ENCODE results near the gene MOCS1. TPM values are rescaled to one million over a fixed set of nuclear protein-coding genes. Genes with fewer than 3 reads are reported as not detected.

Gene MOCS1
- total RNA-seq, 4 donors from 2014 or later, result 24.0 to 33.0 (median 29.3) TPM

DNA sequence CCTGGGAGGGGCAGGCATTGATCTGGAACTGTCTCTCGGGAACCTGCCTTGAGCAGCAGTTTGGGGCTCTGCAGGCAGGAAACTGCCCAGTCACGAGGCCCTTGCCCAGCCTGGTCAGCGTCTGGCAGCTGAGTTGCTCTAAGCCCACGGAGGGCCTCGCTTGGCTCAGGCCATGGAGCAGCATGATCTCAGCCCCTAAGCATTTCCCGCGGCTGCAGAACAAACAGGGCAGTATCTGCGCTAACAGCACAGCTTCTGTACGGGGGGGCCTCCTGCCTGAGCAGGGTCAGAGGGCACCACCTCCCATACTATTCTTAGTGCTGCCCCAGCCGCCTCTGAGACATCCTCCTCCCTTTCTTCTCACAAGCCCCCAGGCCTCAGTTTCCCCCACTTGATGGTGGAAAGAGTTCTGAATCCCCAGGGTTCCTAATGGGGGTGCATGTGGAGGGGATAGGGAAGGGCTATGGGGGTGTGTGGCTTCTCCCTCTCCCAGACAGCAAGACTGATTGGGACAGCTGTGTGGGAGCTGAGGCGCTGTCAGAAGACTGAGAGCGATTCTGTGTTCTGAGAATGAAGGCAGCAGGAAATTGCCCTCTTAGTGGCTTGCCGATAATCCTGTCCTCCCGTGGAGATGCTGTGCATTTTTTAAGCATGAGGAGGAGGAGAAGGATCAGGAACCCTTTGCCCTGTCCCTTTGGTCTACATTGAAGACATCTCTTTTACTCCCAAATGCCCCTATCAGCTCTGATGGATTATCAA lies 46.4 kb downstream of the MOCS1 start:
- Histone ChIP-seq H3K4me3 (no peak overlapping the region), H3K4me1 (peaks cover 0 to 93% (median 16%) of the 10 kb centered on the region in 3 donors), H3K9me3 (no peaks in the 10 kb centered on the region), H3K36me3 (peaks cover 0 to 68% of the 10 kb centered on the region in 2 donors), H3K27ac (peak overlapping the region; percentile 27 to 88 (median 84)), H3K27me3 (no peaks in the 10 kb centered on the region)
- WGBS, 2 donors (ENCODE audit: low coverage in 1 of 2), result 60% methylated on average over 1 to 6 of the region's 14 CpGs
- ATAC-seq, result peak; percentile 91
- TF ChIP-seq POLR2A (IDR thresholded peaks at IDR 0.05), result no peak
- no peak for TF ChIP-seq EP300 (IDR thresholded peaks at IDR 0.05)
- peak; percentile 86 for TF ChIP-seq POLR2AphosphoS5 (IDR thresholded peaks at IDR 0.05)
- TF ChIP-seq CTCF (IDR thresholded peaks at IDR 0.05), result no peak

- peaks cover 0 to 94% (median 22%) of the 10 kb centered on the region in 3 donors for H3K4me1 ChIP-seq
- no peak for TF ChIP-seq EP300 (IDR thresholded peaks at IDR 0.05)
- TF ChIP-seq POLR2AphosphoS5 (IDR thresholded peaks at IDR 0.05), result no peak
- no peak for TF ChIP-seq CTCF (IDR thresholded peaks at IDR 0.05)
- TF ChIP-seq POLR2A (IDR thresholded peaks at IDR 0.05), result no peak
- no peak overlapping the region for H3K4me3 ChIP-seq
- WGBS, 2 donors (ENCODE audit: low coverage in 1 of 2), result 0 to 75% methylated on average over 1 to 2 of the region's 2 CpGs
- H3K9me3 ChIP-seq, result no peaks in the 10 kb centered on the region
- H3K36me3 ChIP-seq, result peaks cover 0 to 58% of the 10 kb centered on the region in 2 donors
- H3K27ac ChIP-seq, result peak overlapping the region; percentile 27 to 88 (median 84)
- H3K27me3 ChIP-seq, result no peaks in the 10 kb centered on the region
- ATAC-seq, result no peak
These were observed 47.4 kb downstream of the MOCS1 start for GRCh38 chr6:39886871-39887270.

- Histone ChIP-seq H3K4me3 (no peak overlapping the region), H3K27me3 (no peaks in the 10 kb centered on the region), H3K4me1 (peaks cover 2 to 94% (median 27%) of the 10 kb centered on the region in 3 donors), H3K36me3 (peaks cover 0 to 52% of the 10 kb centered on the region in 2 donors), H3K27ac (peak overlapping the region in 3 of 4 donors; percentile 83 to 88 (median 85)), H3K9me3 (no peaks in the 10 kb centered on the region)
- TF ChIP-seq EP300 (IDR thresholded peaks at IDR 0.05), result no peak
- no peak for TF ChIP-seq POLR2AphosphoS5 (IDR thresholded peaks at IDR 0.05)
- no peak for TF ChIP-seq CTCF (IDR thresholded peaks at IDR 0.05)
- no peak for TF ChIP-seq POLR2A (IDR thresholded peaks at IDR 0.05)
- 83 to 90% methylated on average over 2 to 3 of the region's 7 CpGs for WGBS, 2 donors (ENCODE audit: low coverage in 1 of 2)
- no peak for ATAC-seq
These were observed 48.6 kb downstream of the MOCS1 start for GRCh38 chr6:39885691-39886090.

DNA sequence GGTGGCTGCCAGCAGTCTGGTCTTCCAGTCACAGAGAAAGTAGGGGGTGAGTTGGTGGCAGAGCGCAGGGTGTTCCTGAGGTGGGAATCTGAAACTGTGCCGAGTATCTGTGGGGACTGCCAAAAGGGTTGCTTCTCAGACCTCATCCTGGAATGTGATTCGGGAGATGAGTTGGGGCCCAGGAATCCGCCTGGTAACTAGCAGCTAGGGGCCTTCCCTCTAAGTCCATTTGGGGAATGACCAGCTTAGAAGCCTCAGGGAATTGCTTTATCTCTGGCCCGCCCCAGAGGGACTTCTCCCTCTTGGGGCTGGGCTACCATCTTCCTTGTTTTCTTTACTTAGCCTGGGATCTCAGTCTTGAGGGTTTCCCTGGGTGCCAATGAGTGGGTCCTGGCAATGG lies 49.6 kb downstream of the MOCS1 start:
- peaks cover 2 to 93% (median 27%) of the 10 kb centered on the region in 3 donors for H3K4me1 ChIP-seq
- H3K9me3 ChIP-seq, result no peaks in the 10 kb centered on the region
- 20 to 75% methylated on average over 1 of the region's 5 CpGs for WGBS, 2 donors (ENCODE audit: low coverage in 1 of 2)
- H3K4me3 ChIP-seq, result no peak overlapping the region
- ATAC-seq, result no peak
- H3K27ac ChIP-seq, result peak overlapping the region; percentile 8 to 88 (median 84)
- no peaks in the 10 kb centered on the region for H3K27me3 ChIP-seq
- TF ChIP-seq CTCF (IDR thresholded peaks at IDR 0.05) (no peak), POLR2A (IDR thresholded peaks at IDR 0.05) (no peak), EP300 (IDR thresholded peaks at IDR 0.05) (no peak), POLR2AphosphoS5 (IDR thresholded peaks at IDR 0.05) (no peak)
- H3K36me3 ChIP-seq, result peaks cover 0 to 54% of the 10 kb centered on the region in 2 donors

DNA sequence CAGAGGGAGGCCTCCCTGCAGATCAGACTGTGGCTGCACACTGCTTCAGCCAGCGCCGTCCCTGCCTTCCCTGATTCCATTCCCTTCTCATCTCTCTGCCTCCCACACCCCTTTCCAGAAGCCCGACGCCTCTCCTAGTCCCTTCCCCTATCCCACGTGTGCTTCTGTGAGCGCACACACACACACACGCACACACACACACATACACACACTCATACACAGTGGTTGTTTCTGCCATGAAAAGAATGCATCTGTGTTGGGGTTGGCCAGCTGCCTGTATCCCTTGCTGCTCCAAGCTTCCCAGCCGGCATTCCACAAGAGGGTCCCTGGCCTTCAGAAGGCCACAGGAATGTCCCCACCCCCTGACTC lies 51.7 kb downstream of the MOCS1 start:
- H3K27ac ChIP-seq, result peak overlapping the region in 3 of 4 donors; percentile 83 to 88 (median 85)
- H3K27me3 ChIP-seq, result no peaks in the 10 kb centered on the region
- no peak overlapping the region for H3K4me3 ChIP-seq
- peak; percentile 60 for ATAC-seq
- peaks cover 0 to 61% of the 10 kb centered on the region in 2 donors for H3K36me3 ChIP-seq
- 12 to 25% methylated on average over 6 to 7 of the region's 8 CpGs for WGBS, 2 donors (ENCODE audit: low coverage in 1 of 2)
- TF ChIP-seq EP300 (IDR thresholded peaks at IDR 0.05) (no peak), POLR2AphosphoS5 (IDR thresholded peaks at IDR 0.05) (peak; percentile 47)
- H3K4me1 ChIP-seq, result peaks cover 2 to 78% (median 17%) of the 10 kb centered on the region in 3 donors
- H3K9me3 ChIP-seq, result no peaks in the 10 kb centered on the region

All from gastroesophageal sphincter (tissue), 4 donors.